ENCODE data around the gene TMEM245. TPM values are rescaled to one million over a fixed set of nuclear protein-coding genes. Genes with fewer than 3 reads are reported as not detected.

The TMEM245 gene
- total and polyA plus RNA-seq, 9 donors: 29.4 to 43.3 (median 39.4) TPM

- Histone ChIP-seq H3K27ac (ENCODE audit: low read length) (no peak overlapping the region), H3K27me3 (ENCODE audit: control insufficient read depth, insufficient read depth, low read length) (no peaks in the 10 kb centered on the region), H3K9me3 (replicated peaks; ENCODE audit: control insufficient read depth, low read depth, low read length) (no peaks in the 10 kb centered on the region), H3K4me1 (ENCODE audit: control insufficient read depth, insufficient read depth, low read length) (peaks cover 14% of the 10 kb centered on the region), H3K36me3 (ENCODE audit: control insufficient read depth, insufficient read depth, low read length) (no peaks in the 10 kb centered on the region), H3K4me3 (ENCODE audit: low read length) (no peak overlapping the region)
- whole genome bisulfite sequencing (ENCODE audit: insufficient coverage): 24% methylated on average over 2 of the region's 13 CpGs
- no peak for DNase-seq
Observed at GRCh38 chr9:109120204-109120789, 550 bp upstream of the TMEM245 start.

GRCh38 chr9:109118808-109119438 lies 824 bp downstream of the TMEM245 start:
- whole genome bisulfite sequencing (ENCODE audit: insufficient coverage): 0% methylated on average over 21 of the region's 29 CpGs
- peaks cover 14% of the 10 kb centered on the region for H3K4me1 ChIP-seq (ENCODE audit: control insufficient read depth, insufficient read depth, low read length)
- peak overlapping the region; percentile 73 for H3K4me3 ChIP-seq (ENCODE audit: low read length)
- DNase-seq: peak; percentile 40
- H3K27me3 ChIP-seq (ENCODE audit: control insufficient read depth, insufficient read depth, low read length): no peaks in the 10 kb centered on the region
- peak overlapping the region; percentile 5 for H3K27ac ChIP-seq (ENCODE audit: low read length)
- H3K36me3 ChIP-seq (ENCODE audit: control insufficient read depth, insufficient read depth, low read length): no peaks in the 10 kb centered on the region
- H3K9me3 ChIP-seq (replicated peaks; ENCODE audit: control insufficient read depth, low read depth, low read length): no peaks in the 10 kb centered on the region

GRCh38 chr9:109117856-109118807 lies 1.6 kb downstream of the TMEM245 start:
- no peaks in the 10 kb centered on the region for H3K27me3 ChIP-seq (ENCODE audit: control insufficient read depth, insufficient read depth, low read length)
- H3K36me3 ChIP-seq (ENCODE audit: control insufficient read depth, insufficient read depth, low read length): no peaks in the 10 kb centered on the region
- no peak for DNase-seq
- peak overlapping the region; percentile 5 for H3K27ac ChIP-seq (ENCODE audit: low read length)
- H3K4me1 ChIP-seq (ENCODE audit: control insufficient read depth, insufficient read depth, low read length): peaks cover 14% of the 10 kb centered on the region
- H3K9me3 ChIP-seq (replicated peaks; ENCODE audit: control insufficient read depth, low read depth, low read length): no peaks in the 10 kb centered on the region
- peak overlapping the region; percentile 73 for H3K4me3 ChIP-seq (ENCODE audit: low read length)
- 49% methylated on average over 3 of the region's 14 CpGs for WGBS (ENCODE audit: insufficient coverage)

- DNase-seq: no peak
- no peak overlapping the region for H3K4me3 ChIP-seq (ENCODE audit: low read length)
- no CpG with 5 or more reads among the region's 3 CpGs for WGBS (ENCODE audit: insufficient coverage)
- H3K36me3 ChIP-seq (ENCODE audit: control insufficient read depth, insufficient read depth, low read length): no peaks in the 10 kb centered on the region
- no peaks in the 10 kb centered on the region for H3K27me3 ChIP-seq (ENCODE audit: control insufficient read depth, insufficient read depth, low read length)
- H3K9me3 ChIP-seq (replicated peaks; ENCODE audit: control insufficient read depth, low read depth, low read length): no peaks in the 10 kb centered on the region
- H3K4me1 ChIP-seq (ENCODE audit: control insufficient read depth, insufficient read depth, low read length): peaks cover 14% of the 10 kb centered on the region
- no peak overlapping the region for H3K27ac ChIP-seq (ENCODE audit: low read length)
Observed at GRCh38 chr9:109115931-109116526, 3.7 kb downstream of the TMEM245 start.

GRCh38 chr9:109114670-109115069 lies 5.1 kb downstream of the TMEM245 start:
- WGBS (ENCODE audit: insufficient coverage): 71% methylated on average over 2 of the region's 3 CpGs
- Histone ChIP-seq H3K27me3 (ENCODE audit: control insufficient read depth, insufficient read depth, low read length) (no peaks in the 10 kb centered on the region), H3K4me1 (ENCODE audit: control insufficient read depth, insufficient read depth, low read length) (peaks cover 10% of the 10 kb centered on the region), H3K4me3 (ENCODE audit: low read length) (no peak overlapping the region), H3K36me3 (ENCODE audit: control insufficient read depth, insufficient read depth, low read length) (no peaks in the 10 kb centered on the region), H3K27ac (ENCODE audit: low read length) (no peak overlapping the region), H3K9me3 (replicated peaks; ENCODE audit: control insufficient read depth, low read depth, low read length) (no peaks in the 10 kb centered on the region)
- no peak for DNase-seq

- Histone ChIP-seq H3K4me3 (ENCODE audit: low read length) (no peak overlapping the region), H3K4me1 (ENCODE audit: control insufficient read depth, insufficient read depth, low read length) (peaks cover 10% of the 10 kb centered on the region)
Observed at GRCh38 chr9:109113892-109114609, 5.7 kb downstream of the TMEM245 start.

GRCh38 chr9:109113254-109113653 lies 6.5 kb downstream of the TMEM245 start:
- WGBS (ENCODE audit: insufficient coverage): 33% methylated on average over 1 of the region's 3 CpGs
- H3K4me3 ChIP-seq (ENCODE audit: low read length): no peak overlapping the region

More at GRCh38 chr9:109113892-109114609, 5.7 kb downstream of the TMEM245 start:
- Histone ChIP-seq H3K27me3 (ENCODE audit: control insufficient read depth, insufficient read depth, low read length) (no peaks in the 10 kb centered on the region), H3K27ac (ENCODE audit: low read length) (no peak overlapping the region), H3K36me3 (ENCODE audit: control insufficient read depth, insufficient read depth, low read length) (no peaks in the 10 kb centered on the region), H3K9me3 (replicated peaks; ENCODE audit: control insufficient read depth, low read depth, low read length) (no peaks in the 10 kb centered on the region)
- no peak for DNase-seq
- WGBS (ENCODE audit: insufficient coverage): 92% methylated on average over 9 of the region's 12 CpGs

GRCh38 chr9:109110329-109111021 lies 9.3 kb downstream of the TMEM245 start:
- WGBS (ENCODE audit: insufficient coverage): no CpG with 5 or more reads among the region's 5 CpGs
- Histone ChIP-seq H3K4me1 (ENCODE audit: control insufficient read depth, insufficient read depth, low read length) (no peaks in the 10 kb centered on the region), H3K27me3 (ENCODE audit: control insufficient read depth, insufficient read depth, low read length) (no peaks in the 10 kb centered on the region), H3K9me3 (replicated peaks; ENCODE audit: control insufficient read depth, low read depth, low read length) (no peaks in the 10 kb centered on the region), H3K36me3 (ENCODE audit: control insufficient read depth, insufficient read depth, low read length) (no peaks in the 10 kb centered on the region), H3K4me3 (ENCODE audit: low read length) (no peak overlapping the region), H3K27ac (ENCODE audit: low read length) (no peak overlapping the region)
- DNase-seq: no peak

More at GRCh38 chr9:109113254-109113653, 6.5 kb downstream of the TMEM245 start:
- Histone ChIP-seq H3K36me3 (ENCODE audit: control insufficient read depth, insufficient read depth, low read length) (no peaks in the 10 kb centered on the region), H3K4me1 (ENCODE audit: control insufficient read depth, insufficient read depth, low read length) (peaks cover 6% of the 10 kb centered on the region), H3K27me3 (ENCODE audit: control insufficient read depth, insufficient read depth, low read length) (no peaks in the 10 kb centered on the region), H3K9me3 (replicated peaks; ENCODE audit: control insufficient read depth, low read depth, low read length) (no peaks in the 10 kb centered on the region), H3K27ac (ENCODE audit: low read length) (no peak overlapping the region)
- DNase-seq: no peak

GRCh38 chr9:109109967-109110328 lies 9.8 kb downstream of the TMEM245 start:
- DNase-seq: no peak
- no peak overlapping the region for H3K4me3 ChIP-seq (ENCODE audit: low read length)
- no peaks in the 10 kb centered on the region for H3K4me1 ChIP-seq (ENCODE audit: control insufficient read depth, insufficient read depth, low read length)
- H3K27me3 ChIP-seq (ENCODE audit: control insufficient read depth, insufficient read depth, low read length): no peaks in the 10 kb centered on the region
- peaks cover 2% of the 10 kb centered on the region for H3K36me3 ChIP-seq (ENCODE audit: control insufficient read depth, insufficient read depth, low read length)
- H3K27ac ChIP-seq (ENCODE audit: low read length): no peak overlapping the region
- no peaks in the 10 kb centered on the region for H3K9me3 ChIP-seq (replicated peaks; ENCODE audit: control insufficient read depth, low read depth, low read length)

Measured in muscle of leg (tissue), 11 donors.